ENCODE data around the gene RASA1.

Gene RASA1

DNA sequence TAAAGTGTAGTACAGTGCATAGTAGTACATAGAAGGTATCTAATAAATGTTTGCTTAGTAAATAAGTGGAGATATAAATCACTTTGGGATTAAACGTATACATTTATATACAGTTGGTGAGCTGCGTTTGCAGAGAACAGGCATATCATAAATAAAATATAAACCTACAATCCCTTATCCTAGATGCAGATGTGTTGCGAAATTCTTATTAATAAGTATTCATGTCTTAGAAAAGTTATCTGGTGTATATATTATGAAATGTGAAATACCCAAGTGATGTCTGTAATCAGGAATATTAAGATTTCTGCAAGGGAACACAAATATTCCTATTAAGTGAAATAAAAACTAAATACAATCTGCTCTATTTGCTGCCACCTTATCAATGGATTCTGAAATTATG lies 136.2 kb downstream of the RASA1 start:
- DNase-seq (ENCODE audit: low read depth), result no peak

DNA sequence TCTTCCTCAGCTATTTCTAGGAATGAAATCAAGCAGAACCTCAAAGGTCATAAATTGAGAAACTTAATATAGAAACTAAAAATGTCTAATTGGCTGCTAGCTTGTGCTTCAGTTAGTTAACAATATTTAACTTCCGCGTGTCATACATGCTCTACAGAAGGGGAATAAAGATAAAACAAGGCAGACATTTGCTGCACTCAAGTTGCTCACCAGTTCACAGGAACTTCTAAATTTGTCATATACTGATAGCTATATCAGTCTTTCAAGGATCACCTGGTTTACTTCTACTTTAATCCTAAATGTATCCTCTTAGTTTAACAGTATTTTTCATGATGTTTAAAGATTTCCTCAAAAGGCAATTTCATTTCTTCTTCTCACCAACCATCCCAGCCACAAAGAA lies 136.7 kb downstream of the RASA1 start:
- no peak for DNase-seq (ENCODE audit: low read depth)

DNA sequence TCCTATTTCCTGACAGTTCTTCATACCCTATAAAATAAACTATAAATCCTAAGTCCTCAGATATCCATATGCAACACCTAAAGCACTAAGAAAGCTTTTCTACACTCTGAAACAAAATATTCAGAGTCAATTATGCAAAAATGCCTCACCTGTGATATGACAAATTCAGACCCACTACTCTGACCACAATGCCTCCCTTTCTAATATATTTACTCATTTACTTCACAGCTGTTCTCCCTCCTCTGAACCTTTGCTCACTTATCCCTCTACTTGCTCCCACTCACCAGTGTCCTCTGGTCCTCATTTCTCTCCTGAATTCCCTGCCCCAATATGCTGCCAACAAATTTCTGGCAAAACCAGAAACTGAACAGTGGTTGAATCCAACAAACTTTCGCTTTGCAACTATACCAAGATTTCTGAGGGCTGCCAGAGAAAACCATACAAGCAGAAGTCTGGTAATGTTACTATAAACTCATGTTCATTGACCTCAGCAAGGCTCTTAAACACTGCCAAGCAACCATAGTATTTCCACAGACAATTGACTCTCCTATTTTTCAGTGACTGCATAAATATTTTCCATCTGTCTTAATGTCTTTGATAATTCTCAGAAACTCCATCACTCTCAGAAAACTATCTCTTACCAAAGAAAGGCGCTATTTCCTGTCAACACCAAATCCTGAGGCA lies 137.9 kb downstream of the RASA1 start:
- no peak for DNase-seq (ENCODE audit: low read depth)

DNA sequence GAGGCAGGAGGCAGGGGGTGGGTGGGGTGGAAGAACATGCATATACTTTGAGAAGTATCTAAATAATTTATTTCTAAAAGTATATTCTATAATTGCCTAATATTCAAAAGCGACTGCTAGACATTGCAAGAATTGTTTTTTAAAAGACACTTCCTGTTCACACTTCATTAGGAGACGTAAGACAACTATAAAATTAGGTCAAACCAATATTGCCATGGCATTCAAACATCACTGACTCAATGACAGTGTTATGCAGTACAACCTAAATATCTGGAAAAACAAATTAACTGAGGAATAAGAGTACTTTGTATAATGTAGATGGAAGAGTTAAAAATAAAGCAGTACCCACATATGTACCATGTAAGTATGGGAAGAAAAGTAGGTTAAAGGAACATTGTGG lies 140.5 kb downstream of the RASA1 start:
- no peak for DNase-seq (ENCODE audit: low read depth)

DNA sequence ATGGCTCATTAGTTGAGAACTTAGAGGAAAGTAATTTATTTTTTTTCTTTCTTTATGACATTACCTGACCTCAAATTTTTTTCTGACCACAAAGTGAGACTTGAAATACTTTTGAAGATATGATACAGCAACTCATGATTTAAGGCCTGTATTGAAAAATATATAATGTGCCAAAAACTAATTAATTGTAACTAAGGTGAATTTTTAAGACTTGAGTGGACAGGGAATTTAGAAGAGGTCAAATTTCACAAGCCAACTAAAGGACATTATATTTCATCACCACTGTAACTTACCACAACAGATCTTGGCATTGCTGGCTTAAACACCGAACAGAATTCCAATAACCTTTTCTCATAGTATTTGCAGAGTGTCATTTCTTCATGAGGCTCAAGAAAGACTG lies 143.2 kb downstream of the RASA1 start:
- DNase-seq (ENCODE audit: low read depth), result no peak

DNA sequence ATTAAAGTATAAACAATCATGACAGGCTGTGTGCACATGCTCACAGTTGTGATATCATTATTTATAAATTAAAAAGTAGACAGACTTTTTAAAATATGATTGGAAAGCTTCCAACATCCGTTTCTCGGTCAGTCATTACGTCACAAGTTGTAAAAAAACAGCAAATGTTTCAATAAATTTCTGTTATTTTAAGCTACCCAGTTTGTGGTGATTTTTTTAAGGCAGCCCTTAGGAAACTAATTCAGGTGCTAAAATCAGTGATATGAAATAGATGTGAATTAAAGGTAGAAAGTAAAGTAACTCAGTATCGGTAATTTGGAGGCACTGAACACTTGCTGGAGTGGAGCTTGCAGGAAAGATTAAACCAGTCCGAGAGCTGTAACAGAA lies 143.9 kb downstream of the RASA1 start:
- no peak for DNase-seq (ENCODE audit: low read depth)

DNA sequence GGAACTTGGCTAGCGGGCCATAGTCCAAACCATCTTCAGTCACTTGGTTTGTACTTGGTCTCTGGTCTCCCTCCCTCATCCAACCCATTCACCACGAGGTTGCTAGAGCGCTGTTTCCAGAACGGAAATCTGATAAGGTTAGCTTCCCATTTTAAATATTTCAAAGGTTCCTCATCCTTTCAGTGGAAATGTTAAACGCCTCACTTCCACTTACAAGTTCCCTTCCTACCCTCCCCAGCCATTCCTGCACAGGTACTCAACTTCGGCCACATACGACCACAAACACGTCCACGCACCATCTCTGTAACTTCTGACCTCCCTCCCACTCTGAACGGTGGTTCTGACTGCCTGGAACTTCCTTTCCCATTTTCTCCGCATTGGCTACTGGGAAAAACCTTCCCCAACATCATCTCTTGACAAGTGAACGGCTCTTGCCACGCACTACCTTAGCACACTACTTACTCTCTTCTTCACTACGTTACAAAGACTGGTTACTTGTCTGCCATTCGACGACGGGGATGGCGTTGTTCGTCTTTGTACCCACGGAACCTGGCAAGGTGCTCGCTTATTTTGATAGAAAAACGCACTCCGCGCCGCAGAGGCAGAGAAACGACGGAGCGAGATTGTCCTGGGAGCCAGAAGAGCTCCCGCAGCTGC lies 144.4 kb downstream of the RASA1 start:
- DNase-seq (ENCODE audit: low read depth), result peak; percentile 16

DNA sequence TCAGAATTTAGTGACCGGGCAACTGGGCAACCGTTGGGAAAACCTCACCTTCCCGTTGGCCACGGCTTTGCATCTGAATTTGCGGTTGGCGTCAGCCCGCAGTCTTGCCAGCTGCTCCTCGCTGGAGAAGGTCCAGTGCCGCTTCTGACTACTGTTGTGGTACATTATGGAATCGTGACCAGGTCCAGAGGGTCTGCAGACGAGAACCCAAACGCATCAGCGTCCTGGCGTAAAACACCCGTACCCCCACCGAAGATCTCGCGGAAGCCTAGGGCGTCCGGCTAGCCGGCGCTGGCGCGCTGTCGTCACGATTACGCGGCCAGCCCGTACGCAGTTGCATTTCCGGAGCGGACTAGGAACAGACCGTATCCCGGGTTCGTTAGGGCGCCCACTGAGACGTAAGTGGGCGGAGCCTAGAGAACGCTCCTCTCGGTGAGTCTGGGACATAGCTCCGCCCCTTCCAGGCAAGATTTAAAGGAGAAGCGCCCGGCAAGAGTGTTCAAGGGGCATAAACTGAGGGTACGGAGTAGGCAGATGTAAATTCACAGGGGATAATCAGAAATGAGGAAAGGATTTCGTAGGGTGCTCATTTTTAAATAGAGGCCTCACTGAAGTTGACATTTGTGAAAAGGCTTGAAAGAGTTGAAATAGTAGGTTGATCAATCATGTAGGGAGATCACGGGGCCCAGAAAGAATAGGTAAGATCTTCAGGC lies 145.1 kb downstream of the RASA1 start, which contains the start of gene CCNH:
TSS of gene CCNH (minus strand) at position 301 of the 713 bp plus-strand sequence. CDS start at position 165, 136 bp downstream.
- DNase-seq (ENCODE audit: low read depth), result peak; percentile 95

DNA sequence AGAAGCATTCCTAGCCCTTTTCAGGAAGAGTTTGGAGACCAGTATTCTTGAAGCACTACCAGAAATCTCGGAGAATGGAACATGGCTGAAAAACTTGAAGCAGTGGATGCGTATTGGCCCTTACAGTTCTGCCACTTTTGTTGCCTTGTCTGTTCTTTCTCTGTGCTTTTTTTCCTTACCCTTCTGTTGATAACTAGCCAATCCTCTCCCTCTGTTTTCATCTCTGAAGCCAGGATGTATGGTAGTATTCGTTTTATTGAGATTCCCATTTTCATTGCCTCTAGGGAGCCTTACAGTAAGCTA lies 145.6 kb downstream of the RASA1 start:
- DNase-seq (ENCODE audit: low read depth), result no peak

DNA sequence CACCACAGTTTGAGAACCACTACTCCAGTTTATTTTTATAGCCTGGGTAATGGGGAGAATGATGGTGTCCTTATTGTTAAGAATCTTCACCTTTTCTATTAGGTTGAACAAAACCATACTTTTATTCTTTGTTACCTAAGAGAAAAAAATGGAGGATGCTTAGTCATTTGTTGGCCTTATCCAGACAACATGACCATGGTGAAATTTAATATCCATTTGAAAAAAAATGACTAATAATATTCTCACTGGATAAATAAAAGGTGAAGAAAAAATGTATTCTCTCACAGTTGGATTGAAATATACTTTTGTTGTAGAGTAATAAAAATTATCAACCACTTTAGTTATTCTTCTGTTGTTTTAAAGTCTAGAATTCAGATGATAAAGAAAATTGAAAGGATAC lies 150.8 kb downstream of the RASA1 start:
- no peak for DNase-seq (ENCODE audit: low read depth)

DNA sequence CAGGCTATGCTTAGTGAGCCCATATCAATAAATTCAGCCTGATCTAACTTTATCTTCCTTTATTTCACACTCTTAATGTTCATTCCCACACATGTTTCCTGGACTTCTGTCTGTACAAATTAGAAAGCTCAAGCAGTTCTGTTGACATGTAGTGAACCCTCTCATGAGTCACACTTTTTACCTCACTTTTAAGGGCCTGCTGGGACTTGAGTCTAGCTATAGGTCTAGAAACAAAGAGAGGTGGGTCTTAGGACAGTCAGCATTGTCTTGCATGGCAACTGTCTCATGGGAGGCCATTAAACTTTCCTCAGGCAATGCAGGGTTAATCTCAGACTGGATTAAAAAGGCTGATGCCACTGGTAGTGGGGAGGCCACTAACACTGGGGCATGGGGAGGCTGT lies 153.6 kb downstream of the RASA1 start:
- no peak for DNase-seq (ENCODE audit: low read depth)

DNA sequence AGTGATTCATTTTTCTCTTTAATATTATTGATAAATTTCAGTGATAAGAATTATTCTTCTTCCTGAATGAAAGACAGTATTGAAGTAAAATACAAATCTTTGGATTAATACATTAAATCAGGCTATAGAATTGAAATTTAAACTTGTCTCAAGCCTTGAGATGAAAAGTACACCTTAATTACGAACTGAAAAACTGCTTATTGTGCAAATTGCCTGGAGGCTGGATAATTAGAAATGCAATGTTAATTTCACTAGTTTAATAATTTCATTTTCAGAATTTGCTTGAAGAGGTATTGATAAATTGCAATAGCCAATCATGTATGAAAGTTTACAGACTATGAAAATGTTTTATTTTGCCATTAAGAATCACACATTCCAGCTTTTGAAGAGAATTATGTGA lies 156.1 kb downstream of the RASA1 start:
- DNase-seq (ENCODE audit: low read depth), result no peak

DNA sequence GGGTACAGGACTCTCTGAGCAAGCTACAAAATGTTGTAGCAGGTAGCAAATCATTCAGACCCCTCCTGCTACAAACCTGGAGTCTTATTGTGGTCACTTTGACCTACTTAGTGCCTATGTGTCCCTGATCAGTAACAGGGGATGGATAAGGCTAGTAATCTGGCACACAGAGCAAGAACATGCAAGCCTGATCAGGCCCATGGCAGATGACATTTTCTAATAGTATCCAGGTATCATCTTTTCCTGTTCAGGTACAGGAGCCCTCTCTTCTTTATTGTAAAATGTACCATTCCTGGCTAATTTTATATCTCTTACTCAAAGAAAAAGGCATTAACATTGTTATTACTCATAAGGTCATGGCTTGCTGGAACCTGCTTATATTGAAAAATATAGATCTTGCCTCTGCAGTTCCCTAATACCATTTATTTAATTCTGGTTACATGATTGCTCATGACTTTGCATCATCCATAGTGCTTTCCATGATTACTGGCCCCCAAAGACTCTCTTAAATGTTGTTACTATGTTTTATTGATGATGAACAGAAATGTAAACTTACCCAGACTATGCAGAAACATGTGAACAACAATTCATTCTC lies 163.3 kb downstream of the RASA1 start:
- no peak for DNase-seq (ENCODE audit: low read depth)

DNA sequence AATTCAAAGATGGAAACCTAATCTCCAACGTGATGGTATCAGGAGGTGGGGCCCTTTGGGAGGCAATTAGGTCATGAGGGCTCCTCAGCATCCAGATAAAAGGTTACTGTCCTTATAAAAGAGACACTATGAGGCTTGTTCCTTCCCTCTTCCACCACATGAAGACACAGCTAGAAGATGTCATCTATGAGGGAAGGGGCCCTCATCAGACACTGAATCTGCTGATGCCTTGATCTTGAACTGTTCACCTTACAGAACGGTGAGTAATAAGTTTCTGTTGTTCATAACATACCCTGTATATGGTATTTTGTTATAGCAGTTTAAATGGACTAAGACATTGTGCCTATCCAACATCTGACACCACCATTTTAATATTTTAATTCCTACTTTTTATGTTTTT lies 164.8 kb downstream of the RASA1 start:
- DNase-seq (ENCODE audit: low read depth), result no peak

DNA sequence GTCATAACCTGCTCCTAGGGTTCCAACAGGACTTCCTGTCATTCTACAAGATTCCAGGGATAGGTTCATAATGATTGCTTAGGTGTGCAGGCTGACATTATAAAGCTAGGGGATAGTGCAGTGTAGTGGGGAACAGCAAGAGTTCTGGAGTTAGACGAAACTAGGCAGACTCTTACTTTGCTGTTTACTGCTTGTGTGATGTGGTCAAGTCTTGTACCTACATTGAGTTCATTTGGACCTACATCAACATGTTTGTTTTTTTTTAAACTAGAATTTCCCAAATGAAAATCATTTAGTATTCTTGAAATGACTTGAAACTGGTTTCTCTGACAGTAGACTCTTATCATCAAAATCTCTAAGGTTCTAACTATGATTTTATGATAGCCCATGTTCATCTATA lies 166.3 kb downstream of the RASA1 start:
- DNase-seq (ENCODE audit: low read depth), result no peak

DNA sequence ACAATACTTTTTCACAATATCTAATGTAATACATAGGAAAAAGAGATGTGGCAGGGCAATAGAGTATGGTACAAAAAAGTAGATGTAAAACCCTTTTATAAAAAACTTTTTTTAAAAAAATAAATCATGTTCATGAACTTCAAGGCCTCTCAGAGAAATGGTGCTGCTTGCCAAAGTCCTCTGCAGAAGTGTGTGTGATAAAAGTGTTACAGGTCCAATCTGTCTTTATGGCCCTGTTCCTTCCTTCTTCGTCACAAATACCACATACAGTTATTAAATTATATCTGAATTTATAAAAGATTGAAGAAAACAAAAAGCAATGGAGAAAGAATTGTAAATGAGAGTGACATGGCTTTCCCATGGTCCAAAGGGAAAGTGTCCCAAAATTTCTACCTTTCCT lies 166.8 kb downstream of the RASA1 start:
- DNase-seq (ENCODE audit: low read depth), result no peak

DNA sequence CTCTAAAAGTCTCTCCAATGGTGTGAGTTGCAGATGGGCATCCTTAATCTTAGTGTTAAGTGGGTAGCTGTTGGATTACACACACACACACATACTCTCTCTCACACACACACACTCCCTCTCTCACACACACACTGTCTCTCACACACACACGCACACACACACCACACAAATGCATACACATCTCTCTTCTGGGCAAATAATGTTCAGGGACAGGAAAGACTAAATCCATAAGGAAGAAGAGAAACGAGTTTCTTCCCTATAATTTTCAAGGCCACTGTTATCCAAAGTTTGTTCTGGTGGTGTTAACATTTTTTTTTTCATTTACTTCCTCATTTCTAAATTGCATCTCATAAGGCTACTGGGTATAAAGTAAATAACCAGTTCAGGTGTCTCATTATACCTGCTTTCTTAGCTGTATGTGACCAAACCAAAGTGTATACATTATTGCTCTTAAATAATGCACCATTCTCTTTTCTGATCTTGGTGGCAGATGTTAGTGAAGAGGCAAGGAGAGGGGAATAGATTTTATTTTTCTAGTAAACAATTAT lies 167.5 kb downstream of the RASA1 start:
- no peak for DNase-seq (ENCODE audit: low read depth)

DNA sequence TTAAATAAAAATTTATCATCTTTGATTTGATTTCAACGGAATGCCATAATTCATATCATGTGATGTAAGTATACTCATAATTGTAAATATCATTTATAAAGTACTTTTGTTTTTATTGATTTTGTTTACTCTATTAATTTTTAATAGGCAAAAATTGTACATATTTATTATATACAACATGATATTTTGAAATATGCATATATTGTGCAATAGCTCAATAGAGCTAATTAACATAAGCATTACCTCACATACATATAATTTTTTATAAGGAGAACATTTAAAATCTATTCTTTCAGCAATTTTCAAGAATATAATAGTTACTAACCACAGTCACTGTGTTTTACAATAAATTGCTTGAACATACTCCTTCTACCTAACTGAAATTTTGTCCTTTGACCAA lies 170.0 kb downstream of the RASA1 start:
- DNase-seq (ENCODE audit: low read depth), result no peak

DNA sequence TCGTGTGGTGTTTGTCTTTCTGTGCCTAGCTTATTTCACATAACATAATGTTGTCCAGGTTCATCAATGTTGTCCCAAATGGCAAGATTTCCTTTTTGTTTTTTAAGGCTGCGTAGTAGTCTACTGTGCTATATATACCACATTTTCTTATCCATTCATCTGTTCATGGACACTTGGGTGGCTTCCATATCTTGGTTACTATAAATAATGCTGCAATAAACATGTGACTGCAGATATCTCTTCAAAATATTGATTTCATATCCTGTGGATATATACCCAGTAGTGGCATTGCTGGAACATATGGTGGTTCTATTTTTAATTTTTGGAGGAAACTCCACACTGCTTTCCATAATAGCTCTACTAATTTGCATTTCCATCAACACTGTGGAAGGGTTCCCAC lies 170.5 kb downstream of the RASA1 start:
- no peak for DNase-seq (ENCODE audit: low read depth)

Measured in T follicular helper cell (primary cell).